Stimulated activated CD8-positive, alpha-beta memory T cell treated with anti-CD3 and anti-CD28 coated beads, Interleukin-7, amount 100 ng/mL, for 1 hour (primary cell): ENCODE results near the gene IP6K3.

Source experiments
- DNase-seq, 2 donors: peaks; one replicate each; pipeline ENCODE4 v3.0.0-alpha.2; 2020; ENCODE audit warnings: low read depth in 2 of 2

The IP6K3 gene

GRCh38 chr6:33705268-33705885, 41.3 kb downstream of the IP6K3 start:
- DNase-seq, result no peak

DNA sequence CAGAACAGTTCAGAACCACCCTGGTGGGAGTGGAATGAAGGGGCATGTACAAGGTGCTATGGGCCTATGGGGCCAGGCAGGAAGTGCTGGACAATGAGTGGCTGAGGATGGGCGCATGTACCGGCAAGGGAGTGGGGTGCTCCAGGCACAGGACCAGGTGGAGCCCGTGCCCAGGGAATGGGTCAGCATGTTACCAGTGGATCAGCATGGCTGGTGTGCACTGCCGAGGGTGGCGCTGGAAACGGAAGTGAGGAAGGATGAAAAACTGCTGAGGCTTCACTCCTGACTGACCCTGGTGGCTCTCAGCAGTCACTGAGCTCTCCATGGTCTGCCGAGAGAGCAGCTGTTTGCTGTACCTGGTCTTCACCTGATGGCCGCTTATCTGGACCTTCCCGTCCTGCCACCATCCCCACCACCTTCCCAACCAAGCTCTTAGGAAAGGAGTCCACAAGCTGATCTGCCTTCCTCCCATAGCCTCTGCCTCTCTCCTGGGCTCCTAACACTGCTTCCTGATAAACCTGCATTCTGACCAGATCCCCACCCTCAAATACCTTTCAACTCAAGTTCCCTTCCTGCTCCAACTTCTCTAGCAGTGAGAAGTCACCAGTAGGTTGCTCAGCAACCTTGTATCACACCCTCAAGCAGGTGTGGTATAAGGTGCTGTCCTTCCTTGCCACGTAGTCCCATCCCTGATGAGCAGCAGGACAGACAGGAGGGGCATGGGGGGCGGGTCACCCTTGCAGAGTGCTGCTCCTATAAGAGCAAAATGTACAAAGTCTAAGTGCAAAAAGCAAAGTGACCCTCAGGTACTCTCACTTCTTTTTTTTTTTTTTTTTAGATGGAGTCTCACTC, 42.3 kb downstream of the IP6K3 start:
- no peak for DNase-seq

GRCh38 chr6:33702345-33702977, 44.2 kb downstream of the IP6K3 start:
- no peak for DNase-seq

DNA sequence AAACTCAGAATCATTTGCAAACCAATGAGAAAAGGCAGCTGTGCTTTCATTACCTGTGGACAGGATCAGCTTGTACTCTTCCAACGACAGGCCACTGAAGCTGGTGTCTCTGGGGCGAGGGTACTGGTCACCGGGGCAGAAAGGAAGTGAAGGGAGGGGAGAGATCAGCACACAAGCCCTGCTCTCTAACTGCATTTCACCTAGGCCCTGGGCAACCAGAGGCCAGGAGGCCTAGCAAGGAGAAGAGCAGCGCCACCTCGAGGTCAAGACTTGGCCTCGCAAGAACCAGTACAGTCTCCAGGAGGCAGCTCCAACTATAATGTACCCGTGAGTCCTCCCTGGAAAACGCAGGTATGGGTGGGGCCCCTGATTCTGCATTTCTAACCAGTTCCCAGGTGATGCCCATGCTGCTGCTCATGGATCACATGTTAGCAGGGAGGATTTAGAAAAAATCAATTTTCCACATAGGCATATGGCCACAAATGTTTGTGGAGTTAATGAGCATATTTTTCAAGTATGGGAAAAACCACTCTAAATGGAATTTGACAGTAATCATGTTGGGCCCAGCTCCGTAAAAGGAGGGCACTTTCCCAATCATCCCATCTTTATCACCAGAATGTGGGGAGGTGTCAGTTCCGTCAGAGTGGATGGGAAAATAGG, 46.2 kb downstream of the IP6K3 start:
- peak; percentile 46 to 53 for DNase-seq

DNA sequence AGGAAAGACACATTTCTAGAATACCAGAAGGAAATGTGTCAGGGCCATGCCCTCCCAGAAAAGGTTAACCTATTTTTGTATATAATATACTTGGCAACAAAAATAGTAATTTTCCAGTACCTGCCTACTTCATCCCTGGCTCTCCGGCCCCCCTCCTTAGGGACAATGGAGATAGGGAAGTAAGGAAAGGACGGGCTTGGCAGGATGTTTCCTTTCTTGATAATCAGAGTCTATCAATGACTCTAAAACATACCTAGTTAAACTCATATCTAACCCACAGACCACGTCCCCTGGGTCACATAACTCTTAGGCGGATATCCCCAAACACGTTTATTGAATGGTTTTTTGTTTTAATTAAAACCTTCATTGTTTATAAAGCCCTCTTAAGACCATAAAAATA, 47.0 kb downstream of the IP6K3 start:
- no peak for DNase-seq

DNA sequence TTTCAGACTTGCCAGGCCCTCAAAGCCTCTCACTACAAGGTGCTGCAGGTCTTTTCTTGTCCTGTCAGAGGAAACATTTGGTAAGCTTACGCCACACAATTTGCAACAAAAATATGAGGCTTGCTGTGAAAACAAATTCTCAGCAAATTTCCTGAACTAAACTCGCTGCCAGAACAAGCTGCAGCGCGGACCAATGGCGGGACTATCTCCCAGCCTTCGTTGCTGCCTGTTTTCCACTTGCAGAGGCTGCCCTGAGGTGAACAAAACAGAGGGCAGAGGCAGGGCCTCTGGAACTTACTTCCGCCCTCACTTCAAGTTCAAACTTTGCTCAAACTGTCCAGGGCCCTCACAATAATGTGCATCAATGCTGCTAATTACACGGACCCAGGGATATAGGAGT, 47.6 kb downstream of the IP6K3 start:
- DNase-seq, result no peak

DNA sequence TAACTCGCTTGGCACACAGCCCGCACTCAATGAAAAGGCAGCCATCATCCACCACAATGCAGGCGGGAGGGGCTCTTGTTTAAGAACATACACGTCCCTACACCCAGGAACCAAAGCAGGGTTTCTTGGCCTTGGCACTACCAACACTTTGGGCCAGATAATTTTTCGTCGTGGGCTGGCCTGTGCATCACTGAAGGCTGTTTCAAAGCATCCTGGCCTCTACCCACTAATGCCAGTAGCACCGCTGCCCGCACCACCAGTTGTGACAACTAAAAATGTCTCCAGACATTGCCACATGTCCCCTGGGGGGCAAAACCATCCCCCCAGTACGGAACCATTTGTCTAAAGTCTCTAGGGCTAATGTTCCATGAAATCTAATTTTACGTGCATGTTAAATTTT, 48.2 kb downstream of the IP6K3 start:
- DNase-seq, result no peak

DNA sequence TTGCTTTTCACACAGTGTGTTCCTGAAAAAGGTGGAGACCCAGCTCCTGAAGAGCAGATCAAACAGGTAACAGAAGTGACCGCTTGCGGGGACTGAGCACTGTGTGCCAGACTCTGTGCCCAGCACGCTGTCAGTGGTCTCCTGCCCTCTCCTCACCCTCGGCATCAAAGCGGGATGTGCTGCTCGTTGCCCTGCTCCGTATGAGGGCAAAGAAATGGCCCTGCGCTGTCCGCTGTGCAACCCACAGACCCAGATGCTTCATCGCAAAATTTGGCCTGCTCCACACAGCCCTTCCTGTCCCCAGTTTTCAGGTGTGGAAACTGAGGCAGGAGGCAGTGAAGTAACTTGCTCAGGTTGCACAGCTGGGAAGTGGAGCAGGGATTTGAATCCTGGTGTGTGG, 48.9 kb downstream of the IP6K3 start:
- no peak for DNase-seq

GRCh38 chr6:33696548-33697518, 49.9 kb downstream of the IP6K3 start:
- DNase-seq, result no peak

DNA sequence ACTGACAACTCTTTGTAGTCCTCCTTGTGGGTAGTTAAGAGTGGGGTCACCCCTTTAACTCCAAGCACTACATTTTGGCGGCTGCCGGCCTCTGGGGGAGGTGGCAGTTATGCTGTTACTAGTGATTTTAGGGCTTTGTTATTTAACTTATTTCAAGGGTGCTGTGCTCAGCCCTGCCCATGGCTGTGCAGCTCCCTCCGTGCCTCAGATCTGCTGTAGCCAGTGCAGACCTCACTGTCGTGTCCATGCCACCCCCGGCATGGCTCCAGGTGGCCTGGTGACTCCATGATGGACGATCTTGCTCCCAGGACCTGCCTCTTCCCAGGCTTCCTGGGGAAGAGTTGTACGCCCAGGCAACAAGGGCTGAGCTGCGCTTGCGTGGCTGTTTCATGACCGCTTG, 50.6 kb downstream of the IP6K3 start:
- DNase-seq, result no peak

GRCh38 chr6:33695451-33695887, 51.2 kb downstream of the IP6K3 start:
- no peak for DNase-seq

DNA sequence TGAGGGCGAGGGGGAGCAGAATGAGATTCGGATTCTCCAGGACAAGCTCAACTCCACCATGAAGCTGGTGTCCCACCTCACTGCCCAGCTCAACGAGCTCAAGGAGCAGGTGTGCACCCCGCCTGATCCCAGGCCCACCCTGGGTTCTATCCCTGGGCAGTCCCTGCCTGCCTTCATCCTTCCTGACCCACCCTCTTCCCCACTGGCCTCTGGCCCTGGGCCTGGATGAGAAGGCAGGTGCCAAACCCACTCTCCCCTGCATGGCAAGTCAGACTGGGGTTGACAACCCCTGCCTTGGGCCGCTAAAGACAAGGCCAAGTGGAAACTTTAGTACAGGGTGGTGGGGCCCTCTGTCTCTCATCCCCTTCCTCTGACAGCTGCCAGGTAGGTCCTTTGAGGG, 51.7 kb downstream of the IP6K3 start:
- DNase-seq, result no peak

- DNase-seq, result peak; percentile 32 to 40
These were observed 52.2 kb downstream of the IP6K3 start for GRCh38 chr6:33694401-33694931.

DNA sequence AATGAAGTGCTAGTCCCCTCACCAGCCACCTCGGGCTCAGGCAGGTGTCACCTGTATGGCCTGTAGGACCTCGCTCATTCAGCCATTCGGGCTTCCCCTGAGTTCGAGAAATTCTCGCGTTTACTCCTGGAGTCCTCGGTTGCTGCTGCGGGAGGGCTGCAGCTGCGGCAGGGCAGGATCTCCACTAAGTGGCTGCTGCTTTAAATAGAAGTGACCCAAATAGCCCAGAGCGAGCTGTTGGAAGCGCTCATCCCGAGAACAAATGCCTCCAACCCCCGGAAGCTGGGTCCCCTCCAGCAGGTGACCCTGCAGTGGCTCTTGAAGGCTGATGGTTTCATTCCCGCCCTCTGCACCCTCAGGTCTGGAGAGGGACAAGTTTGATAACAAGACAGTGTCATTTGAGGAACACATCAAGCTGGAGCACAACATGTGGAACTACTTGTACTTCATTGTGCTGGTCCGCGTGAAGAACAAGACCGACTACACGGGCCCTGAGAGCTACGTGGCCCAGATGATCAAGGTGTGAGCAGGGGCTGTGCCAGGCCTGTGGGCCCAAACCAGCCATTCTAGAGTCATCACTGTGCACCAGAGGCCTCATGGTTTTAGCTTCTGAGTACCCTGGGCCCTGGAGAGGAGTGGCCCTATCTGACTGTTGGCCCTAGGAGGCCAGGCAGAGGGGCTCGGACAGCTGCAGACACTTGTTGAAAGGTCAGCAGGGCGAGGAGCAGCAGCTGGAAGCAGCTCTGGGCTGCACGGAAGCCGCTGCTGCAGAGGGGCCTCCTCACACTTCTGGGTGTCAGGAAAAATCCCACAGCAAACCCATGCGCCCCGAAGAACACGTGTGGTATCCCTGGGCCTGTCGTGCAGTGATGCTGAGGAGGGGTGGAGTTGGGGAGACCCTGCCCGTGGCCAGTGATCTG, 53.3 kb downstream of the IP6K3 start:
- DNase-seq, result no peak

DNA sequence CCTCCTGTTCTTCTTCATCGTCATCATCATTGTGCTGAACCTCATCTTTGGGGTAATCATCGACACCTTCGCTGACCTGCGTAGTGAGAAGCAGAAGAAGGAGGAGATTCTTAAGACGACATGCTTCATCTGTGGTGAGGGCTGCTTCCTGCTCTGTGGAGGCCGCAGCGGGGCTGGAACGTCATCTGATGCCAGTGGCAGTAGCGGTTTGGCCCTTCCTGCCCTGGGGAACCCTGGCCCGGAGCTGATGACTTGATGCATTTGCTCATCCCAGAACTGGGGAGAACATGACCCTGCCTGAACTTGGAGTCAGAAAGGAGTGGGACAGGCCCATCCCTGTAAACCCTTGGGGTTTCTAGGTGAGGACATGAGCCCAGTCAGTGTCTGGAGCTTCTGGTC, 53.9 kb downstream of the IP6K3 start:
- DNase-seq, result peak in 1 of 2 donors; percentile 36

GRCh38 chr6:33692078-33692759, 54.5 kb downstream of the IP6K3 start:
- no peak for DNase-seq

DNA sequence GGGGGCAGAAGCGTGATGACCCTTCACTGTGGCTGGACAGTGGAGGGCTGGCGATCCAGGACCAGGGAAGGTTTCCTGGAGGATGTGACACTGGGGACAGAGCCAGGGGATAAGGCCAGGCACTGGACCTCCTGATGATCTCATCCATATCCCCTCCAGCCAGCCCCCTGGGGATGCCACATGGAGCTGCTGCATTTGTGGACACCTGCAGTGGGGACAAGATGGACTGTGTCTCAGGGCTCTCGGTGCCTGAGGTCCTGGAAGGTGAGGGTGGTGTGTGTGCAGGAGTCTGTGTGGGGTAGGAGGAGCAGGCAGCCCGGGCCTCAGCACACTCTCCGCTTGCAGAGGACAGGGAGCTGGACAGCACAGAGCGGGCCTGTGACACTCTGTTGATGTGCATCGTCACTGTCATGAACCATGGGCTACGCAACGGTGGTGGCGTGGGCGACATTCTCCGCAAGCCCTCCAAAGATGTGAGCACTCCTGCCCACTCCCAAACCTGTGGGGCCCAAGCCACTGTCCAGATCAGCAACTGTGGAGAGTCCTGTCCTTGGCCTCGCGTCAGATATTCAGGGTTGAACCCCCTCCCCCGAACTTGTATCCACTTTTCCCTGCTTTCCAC, 55.1 kb downstream of the IP6K3 start:
- DNase-seq, result no peak

GRCh38 chr6:33690766-33691165, 55.9 kb downstream of the IP6K3 start:
- DNase-seq, result no peak

- no peak for DNase-seq
These were observed 56.8 kb downstream of the IP6K3 start for GRCh38 chr6:33689879-33690278.
